HG02870 (cell line): Measurements from ENCODE around the gene SMG9.
"Not testable (repeated sequence)": the region's sequence is repeated elsewhere in the genome, so short reads cannot be mapped to it uniquely, and the experiment has no call there.

Experiments used
- ATAC-seq: cut with Tn5 transposase; IDR thresholded peaks from one replicate; pipeline ENCODE4 v1.9.1; 2021; ENCODE audit warnings: mild to moderate bottlenecking, moderate library complexity; ENCODE audit not compliant: unreplicated experiment

Gene SMG9

GRCh38 chr19:43695985-43696704 lies 58.6 kb downstream of the SMG9 start:
- no peak for ATAC-seq

- ATAC-seq, result no peak
These were observed 60.2 kb downstream of the SMG9 start for GRCh38 chr19:43694553-43694952.

GRCh38 chr19:43692877-43693276 lies 61.9 kb downstream of the SMG9 start:
- no peak for ATAC-seq

DNA sequence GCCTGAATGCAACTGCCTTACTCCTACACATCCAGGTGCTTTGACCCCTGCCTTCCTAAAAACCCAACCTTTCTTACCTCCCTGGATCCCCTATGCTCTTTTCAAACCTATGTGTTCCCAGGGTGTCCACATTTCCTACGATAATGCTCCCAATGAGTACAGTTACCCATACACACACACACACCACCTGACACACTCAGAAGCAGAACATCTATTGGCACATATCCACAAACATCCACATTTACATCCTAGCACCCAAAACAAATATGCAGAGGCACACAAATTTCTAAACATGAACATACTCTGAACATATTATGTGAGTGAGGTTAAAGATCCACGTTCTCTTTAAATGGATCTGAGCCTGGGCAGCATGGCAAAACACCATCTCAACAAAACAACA lies 62.4 kb downstream of the SMG9 start:
- no peak for ATAC-seq

- no peak for ATAC-seq
These were observed 63.0 kb downstream of the SMG9 start for GRCh38 chr19:43691755-43692154.

DNA sequence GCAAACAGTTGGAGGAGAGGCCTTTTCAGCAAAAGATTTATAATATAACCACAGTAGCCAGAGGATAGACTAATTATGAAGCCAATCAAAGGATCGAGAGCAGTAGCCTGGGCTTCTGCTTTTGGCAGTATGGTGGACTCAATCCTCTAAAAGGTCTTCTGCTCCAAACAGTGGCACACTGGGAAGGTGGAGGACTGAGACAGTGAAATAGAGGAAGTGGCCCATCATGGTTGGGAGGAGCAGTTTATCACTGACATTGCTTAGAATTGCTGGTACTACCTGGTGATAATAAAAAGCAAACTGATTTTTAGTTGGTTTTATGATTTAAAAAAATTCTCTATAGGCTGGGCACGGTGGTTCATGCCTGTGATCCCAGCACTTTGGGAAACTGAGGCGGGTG lies 63.9 kb downstream of the SMG9 start:
- no peak for ATAC-seq

- no peak for ATAC-seq
These were observed 64.3 kb downstream of the SMG9 start for GRCh38 chr19:43690444-43690843.

GRCh38 chr19:43688059-43688701 lies 66.6 kb downstream of the SMG9 start:
- no peak for ATAC-seq

- no peak for ATAC-seq
These were observed 67.1 kb downstream of the SMG9 start for GRCh38 chr19:43687660-43687997.

- no peak for ATAC-seq
These were observed 70.4 kb downstream of the SMG9 start for GRCh38 chr19:43684326-43684725.

GRCh38 chr19:43683905-43684304 lies 70.9 kb downstream of the SMG9 start:
- no peak for ATAC-seq

DNA sequence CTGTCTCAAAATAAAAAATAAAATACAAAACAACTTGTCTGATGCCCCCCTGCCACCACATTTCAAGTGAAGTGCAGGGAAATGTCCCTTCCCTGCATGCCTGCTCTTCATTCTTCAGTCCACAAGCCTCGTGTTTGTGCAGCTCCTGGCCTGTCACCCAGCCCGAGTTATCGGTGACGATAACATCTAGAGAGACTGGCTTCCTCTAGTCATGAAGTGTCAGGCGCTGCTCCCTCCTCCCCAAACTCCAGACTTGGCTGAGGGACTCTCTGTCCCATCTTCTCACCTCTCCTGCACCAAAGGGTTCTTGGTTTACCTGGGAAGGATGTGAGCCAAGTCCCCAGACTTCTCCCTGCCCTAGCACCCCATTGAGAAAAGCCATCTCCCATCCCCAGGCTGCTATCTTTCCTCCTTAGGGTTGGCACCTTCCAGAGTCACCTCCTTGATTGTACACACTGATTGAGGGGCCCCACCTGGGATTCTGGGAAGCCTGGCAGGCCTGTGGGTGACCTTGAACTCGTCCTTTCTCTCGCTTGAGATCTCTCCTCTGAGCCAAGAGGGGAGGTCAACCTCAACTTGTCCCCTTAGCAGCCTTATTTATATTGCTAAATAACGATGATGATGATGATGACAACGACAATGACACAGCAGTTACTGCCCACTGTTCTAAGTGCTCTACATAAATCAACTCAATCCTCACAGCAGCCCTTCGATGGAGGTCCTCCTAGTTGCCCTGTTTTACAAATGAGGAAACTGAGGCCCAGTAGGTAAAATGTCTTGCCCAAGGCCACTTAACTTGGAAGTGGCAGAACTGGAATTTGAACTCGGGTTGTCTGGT lies 71.7 kb downstream of the SMG9 start:
- no peak for ATAC-seq

DNA sequence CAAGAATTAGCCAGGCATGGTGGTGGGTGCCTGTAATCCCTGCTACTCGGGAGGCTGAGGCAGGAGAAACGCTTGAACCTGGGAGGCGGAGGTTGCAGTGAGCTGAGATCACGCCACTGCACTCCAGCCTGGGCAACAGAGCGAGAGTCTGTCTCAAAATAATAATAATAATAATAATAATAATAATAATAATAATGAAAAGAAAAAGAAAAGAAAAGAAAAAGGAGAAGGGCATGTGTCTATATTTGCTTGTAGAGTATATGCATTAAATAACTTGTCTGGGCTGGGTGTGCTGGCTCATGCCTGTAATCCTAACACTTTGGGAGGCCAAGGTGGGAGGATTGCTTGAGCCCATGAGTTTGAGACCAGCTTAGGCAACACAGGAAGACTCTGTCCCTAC lies 72.5 kb downstream of the SMG9 start:
- not testable (repeated sequence) for ATAC-seq

DNA sequence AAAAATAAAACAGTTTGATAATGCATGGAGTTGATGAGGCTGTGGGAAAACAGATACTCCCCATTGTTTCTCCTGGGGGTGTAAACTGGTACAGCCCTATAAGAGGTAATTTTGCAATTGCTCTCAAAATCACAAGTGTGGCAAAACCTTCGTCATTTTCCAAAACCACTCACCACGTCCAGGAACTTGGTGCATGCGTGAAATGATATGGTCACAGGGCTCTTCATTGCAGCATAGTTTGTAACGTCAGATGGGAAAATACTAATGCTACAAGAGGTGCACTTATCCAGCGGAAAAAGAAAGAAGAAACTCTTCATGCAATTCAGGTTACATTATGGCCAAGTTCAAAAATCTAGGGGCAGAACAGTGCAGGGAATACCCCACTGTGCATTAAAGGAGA lies 72.9 kb downstream of the SMG9 start:
- no peak for ATAC-seq

- ATAC-seq, result no peak
These were observed 76.1 kb downstream of the SMG9 start for GRCh38 chr19:43678512-43679261.
